Liver (tissue), 3 donors: ENCODE measurements around the gene MCM7.

ENCODE experiments used
- JUND ChIP-seq, 2 donors: IDR thresholded peaks; 2 replicates each; pipeline ENCODE4 v1.6.1; 2016; ENCODE audit warnings: antibody characterized with exemption in 2 of 2
- RAD21 ChIP-seq, 2 donors: IDR thresholded peaks; 2 replicates each; pipeline ENCODE4 v1.6.1; 2016; ENCODE audit warnings: antibody characterized with exemption in 2 of 2, mild to moderate bottlenecking in 2 of 2
- TAF1 ChIP-seq: conservative IDR thresholded peaks from 2 replicates; pipeline ENCODE4 v1.6.1; 2016; ENCODE audit warnings: antibody characterized with exemption, mild to moderate bottlenecking
- YY1 ChIP-seq: IDR thresholded peaks from 2 replicates; pipeline ENCODE4 v1.6.1; 2016; ENCODE audit warnings: antibody characterized with exemption, mild to moderate bottlenecking
- TF ChIP-seq, protein P1 (sequence below): fragments of 150-350 bp; IDR thresholded peaks from 2 replicates; pipeline ENCODE4 v1.5.1; 2017; ENCODE audit warnings: improper control_type of control experiment, low read depth, low read length; ENCODE audit not compliant: missing input control
- TF ChIP-seq, protein P2 (sequence below): IDR thresholded peaks from 2 replicates; pipeline ENCODE4 v1.6.1; 2016; ENCODE audit warnings: antibody characterized with exemption
- donor health status: healthy.
- donor health status: healthy.

DNA sequence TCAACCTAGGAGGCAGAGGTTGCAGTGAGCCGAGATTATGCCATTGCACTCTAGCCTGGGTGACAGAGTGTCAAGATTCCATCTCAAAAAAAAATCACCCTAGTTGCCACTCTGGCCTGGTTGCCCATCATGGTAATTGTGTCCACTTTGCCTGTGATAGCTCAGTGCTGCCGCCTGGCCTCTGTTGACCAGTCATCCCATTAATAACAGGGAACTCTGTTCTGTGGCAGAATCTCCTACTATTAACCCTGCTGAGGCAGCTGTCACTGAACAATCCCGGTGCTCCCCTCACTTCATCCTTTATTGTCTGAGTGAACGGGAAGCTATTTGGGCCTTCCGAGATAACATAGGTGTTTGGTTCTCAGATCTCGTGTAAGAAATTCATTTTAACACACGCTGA is 34.2 kb downstream of the MCM7 start:
- TF ChIP-seq, protein P1, sequence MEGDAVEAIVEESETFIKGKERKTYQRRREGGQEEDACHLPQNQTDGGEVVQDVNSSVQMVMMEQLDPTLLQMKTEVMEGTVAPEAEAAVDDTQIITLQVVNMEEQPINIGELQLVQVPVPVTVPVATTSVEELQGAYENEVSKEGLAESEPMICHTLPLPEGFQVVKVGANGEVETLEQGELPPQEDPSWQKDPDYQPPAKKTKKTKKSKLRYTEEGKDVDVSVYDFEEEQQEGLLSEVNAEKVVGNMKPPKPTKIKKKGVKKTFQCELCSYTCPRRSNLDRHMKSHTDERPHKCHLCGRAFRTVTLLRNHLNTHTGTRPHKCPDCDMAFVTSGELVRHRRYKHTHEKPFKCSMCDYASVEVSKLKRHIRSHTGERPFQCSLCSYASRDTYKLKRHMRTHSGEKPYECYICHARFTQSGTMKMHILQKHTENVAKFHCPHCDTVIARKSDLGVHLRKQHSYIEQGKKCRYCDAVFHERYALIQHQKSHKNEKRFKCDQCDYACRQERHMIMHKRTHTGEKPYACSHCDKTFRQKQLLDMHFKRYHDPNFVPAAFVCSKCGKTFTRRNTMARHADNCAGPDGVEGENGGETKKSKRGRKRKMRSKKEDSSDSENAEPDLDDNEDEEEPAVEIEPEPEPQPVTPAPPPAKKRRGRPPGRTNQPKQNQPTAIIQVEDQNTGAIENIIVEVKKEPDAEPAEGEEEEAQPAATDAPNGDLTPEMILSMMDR, result no peak
- no peak for TF ChIP-seq TAF1
- TF ChIP-seq RAD21 (IDR thresholded peaks at IDR 0.05), result no peak
- TF ChIP-seq, protein P2, sequence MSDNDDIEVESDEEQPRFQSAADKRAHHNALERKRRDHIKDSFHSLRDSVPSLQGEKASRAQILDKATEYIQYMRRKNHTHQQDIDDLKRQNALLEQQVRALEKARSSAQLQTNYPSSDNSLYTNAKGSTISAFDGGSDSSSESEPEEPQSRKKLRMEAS, result no peak
- TF ChIP-seq YY1, result no peak
- TF ChIP-seq JUND (IDR thresholded peaks at IDR 0.05), result no peak
